Measurements from ENCODE around the gene BMPR1A. TPM values are rescaled to one million over a fixed set of nuclear protein-coding genes. Genes with fewer than 3 reads are reported as not detected.
"Not testable (repeated sequence)": the region's sequence is repeated elsewhere in the genome, so short reads cannot be mapped to it uniquely, and the experiment has no call there.

The BMPR1A gene
- total and polyA plus RNA-seq, 2 of the 13 experiments (the other 11 are each of a cell fraction or from before 2014, with no cell fraction given) = 17.8 to 44.2 TPM

DNA sequence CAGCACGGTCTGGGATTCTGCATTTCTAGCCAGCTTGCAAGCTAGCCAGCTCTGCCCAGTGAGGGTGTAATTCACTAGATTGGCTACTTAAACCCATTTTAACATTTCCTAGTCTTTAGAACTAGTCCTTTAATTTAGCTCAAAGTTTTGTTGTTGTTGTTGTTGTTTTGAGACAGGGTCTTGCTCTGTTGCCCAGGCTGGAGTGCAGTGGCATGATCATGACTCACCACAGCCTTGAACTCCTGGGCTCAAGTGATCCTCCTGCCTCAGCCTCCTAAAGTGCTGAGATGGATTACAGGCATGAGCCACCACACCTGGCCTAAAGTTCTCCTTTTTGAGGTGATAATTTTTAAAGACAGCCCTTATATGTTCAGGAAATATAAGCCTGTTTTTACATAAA lies 94.1 kb downstream of the BMPR1A start (continued):
- TF ChIP-seq ZIK1 (CRISPR knock-in tag; IDR thresholded peaks at IDR 0.05; ENCODE audit: borderline replicate concordance, low read depth) = no peak
- TF ChIP-seq ARNTL (CRISPR knock-in tag; IDR thresholded peaks at IDR 0.05) = no peak
- TF ChIP-seq, protein P1, sequence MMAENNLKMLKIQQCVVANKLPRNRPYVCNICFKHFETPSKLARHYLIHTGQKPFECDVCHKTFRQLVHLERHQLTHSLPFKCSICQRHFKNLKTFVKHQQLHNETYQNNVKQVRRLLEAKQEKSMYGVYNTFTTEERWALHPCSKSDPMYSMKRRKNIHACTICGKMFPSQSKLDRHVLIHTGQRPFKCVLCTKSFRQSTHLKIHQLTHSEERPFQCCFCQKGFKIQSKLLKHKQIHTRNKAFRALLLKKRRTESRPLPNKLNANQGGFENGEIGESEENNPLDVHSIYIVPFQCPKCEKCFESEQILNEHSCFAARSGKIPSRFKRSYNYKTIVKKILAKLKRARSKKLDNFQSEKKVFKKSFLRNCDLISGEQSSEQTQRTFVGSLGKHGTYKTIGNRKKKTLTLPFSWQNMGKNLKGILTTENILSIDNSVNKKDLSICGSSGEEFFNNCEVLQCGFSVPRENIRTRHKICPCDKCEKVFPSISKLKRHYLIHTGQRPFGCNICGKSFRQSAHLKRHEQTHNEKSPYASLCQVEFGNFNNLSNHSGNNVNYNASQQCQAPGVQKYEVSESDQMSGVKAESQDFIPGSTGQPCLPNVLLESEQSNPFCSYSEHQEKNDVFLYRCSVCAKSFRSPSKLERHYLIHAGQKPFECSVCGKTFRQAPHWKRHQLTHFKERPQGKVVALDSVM (CRISPR knock-in tag; IDR thresholded peaks at IDR 0.05) = peak; percentile 71
- no peak for TF ChIP-seq RXRB (CRISPR knock-in tag; IDR thresholded peaks at IDR 0.05; ENCODE audit: borderline replicate concordance)

DNA sequence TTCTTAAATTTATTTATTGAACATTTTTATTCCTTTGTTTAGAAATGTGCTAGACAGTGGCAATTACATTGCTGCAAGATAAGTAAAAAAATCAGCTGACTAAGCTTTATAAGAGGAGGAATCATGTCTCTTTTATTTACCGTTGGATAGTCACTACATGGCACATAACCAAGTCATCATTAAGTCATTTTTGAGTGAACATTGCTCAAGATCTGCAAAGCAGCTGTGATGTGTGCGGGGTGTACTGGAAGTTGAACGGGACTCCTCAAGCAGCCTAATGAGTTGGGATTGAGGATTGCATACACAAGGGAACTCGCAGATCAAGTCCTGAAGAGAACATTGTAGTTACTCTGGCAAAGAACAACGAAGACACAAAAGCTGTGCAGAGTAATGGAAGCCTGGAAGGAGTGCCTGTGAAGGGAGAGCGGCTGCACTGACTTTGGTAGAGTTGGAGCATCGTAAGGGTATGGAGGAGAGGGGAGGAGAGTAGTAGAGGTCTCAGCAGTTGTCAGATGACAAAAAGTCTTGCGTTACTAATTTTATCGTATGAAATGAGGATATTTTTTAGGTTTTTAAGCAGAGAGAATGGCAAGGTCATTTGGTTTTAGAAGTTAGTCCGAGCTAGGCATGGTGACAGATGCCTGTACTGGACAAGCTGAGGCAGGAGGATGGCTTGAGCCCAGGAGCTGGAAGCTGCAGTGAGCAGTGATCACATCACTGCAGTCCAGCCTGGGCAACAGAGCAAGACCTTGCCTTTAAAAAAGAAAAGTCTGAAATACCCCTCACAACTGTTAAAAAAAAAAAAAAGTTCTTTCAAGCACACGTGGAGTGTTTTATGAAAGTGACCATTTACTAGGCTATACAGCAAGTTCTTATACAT lies 95.1 kb downstream of the BMPR1A start:
- Histone ChIP-seq H2AFZ (ENCODE audit: low read length) (no peak overlapping the region), H3K9ac (ENCODE audit: insufficient read depth, low read depth, low read length) (no peak overlapping the region), H3K4me2 (ENCODE audit: low read depth, low read length) (no peak overlapping the region), H3K4me1 (ENCODE audit: insufficient read depth, low read length) (no peaks in the 10 kb centered on the region), H3K79me2 (ENCODE audit: insufficient read depth, low read length) (no peaks in the 10 kb centered on the region), H3K4me3 (replicated peaks in 1 of 3; ENCODE audit: insufficient read depth in 1 of 3, low read depth in 2 of 3, low read length in 3 of 3) (no peak overlapping the region), H3K27me3 (ENCODE audit: control insufficient read depth in 1 of 2, insufficient read depth in 2 of 2, low read length in 2 of 2) (no peaks in the 10 kb centered on the region), H3K27ac (ENCODE audit: extremely low read length, insufficient read depth, low read length) (no peak overlapping the region), H3K9me3 (ENCODE audit: low read length) (no peaks in the 10 kb centered on the region), H3K36me3 (replicated peaks in 1 of 2; ENCODE audit: control insufficient read depth in 1 of 2, insufficient read depth in 2 of 2, low read length in 2 of 2) (peaks cover 4 to 28% of the 10 kb centered on the region in 2 experiments), H4K20me1 (ENCODE audit: insufficient read depth, low read length) (no peaks in the 10 kb centered on the region)
- ChIA-PET POLR2A (no interaction called here), CTCF (ENCODE audit: low intra/inter-chr PET ratio, low total read pairs) (no interaction called here)
- BruUV-seq (replicated peaks) = no TSS peak
- in situ Hi-C loops (cut with HindIII; ENCODE audit: extremely low pct_ligation_motif_present, low pct_unique_long_range_greater_than_20kb) = no loop called here
- ATAC-seq (no peak), FAIRE-seq (no peak), DNase-seq (ENCODE audit: low spot score) (no peak)
- 97% methylated on average over 11 of the region's 11 CpGs for WGBS (ENCODE audit: low lambda C conversion rate)
- TF ChIP-seq MAFF (IDR thresholded peaks at IDR 0.05; ENCODE audit: low read depth, low read length) = peak; percentile 92
- no peak for TF ChIP-seq HMGA1 (CRISPR knock-in tag; conservative IDR thresholded peaks at IDR 0.05)
- TF ChIP-seq ZFP90 (CRISPR knock-in tag; IDR thresholded peaks at IDR 0.05; ENCODE audit: borderline replicate concordance) = no peak
- TF ChIP-seq ZNF652 (CRISPR knock-in tag; IDR thresholded peaks at IDR 0.05; ENCODE audit: borderline replicate concordance, low read depth) = no peak
- no peak for TF ChIP-seq SCMH1 (CRISPR knock-in tag; IDR thresholded peaks at IDR 0.05; ENCODE audit: borderline replicate concordance)
- TF ChIP-seq SIN3B (IDR thresholded peaks at IDR 0.05; ENCODE audit: low read length) = no peak
- TF ChIP-seq CEBPG (CRISPR knock-in tag; IDR thresholded peaks at IDR 0.05) = no peak
- no peak for TF ChIP-seq ZSCAN31 (CRISPR knock-in tag; IDR thresholded peaks at IDR 0.05; ENCODE audit: low read depth)
- peak; percentile 80 to 92 for TF ChIP-seq MAFK (conservative IDR thresholded peaks at IDR 0.05 in 1 of 2, IDR thresholded peaks at IDR 0.05 in 1 of 2; ENCODE audit: low read length in 2 of 2)
- TF ChIP-seq TBX2 (CRISPR knock-in tag; IDR thresholded peaks at IDR 0.05; ENCODE audit: borderline replicate concordance) = no peak
- no peak for TF ChIP-seq ZNF138 (CRISPR knock-in tag; IDR thresholded peaks at IDR 0.05; ENCODE audit: low read depth)
- TF ChIP-seq ZNF891 (CRISPR knock-in tag; IDR thresholded peaks at IDR 0.05) = no peak
- peak; percentile 35 for TF ChIP-seq RBM22 (optimal IDR thresholded peaks at IDR 0.05; ENCODE audit: low read length)
- intact Hi-C loops (cut with micrococcal nuclease; ENCODE audit: unreplicated experiment) = no loop called here

DNA sequence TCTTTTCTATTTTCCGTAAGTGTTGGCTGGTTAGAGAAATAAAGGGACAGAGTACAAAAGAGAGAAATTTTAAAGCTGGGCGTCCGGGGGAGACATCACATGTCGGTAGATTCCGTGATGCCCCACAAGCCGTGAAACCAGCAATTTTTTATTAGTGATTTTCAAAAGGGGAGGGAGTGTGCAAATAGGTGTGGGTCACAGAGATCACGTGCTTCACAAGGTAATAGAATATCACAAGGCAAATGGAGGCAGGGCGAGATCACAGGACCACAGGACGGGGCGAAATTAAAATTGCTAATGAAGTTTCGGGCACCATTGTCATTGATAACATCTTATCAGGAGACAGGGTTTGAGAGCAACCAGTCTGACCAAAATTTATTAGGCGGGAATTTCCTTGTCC lies 97.2 kb downstream of the BMPR1A start:
- H2AFZ ChIP-seq (ENCODE audit: low read length); H3K4me1 ChIP-seq (ENCODE audit: insufficient read depth, low read length); BruUV-seq (replicated peaks); H3K79me2 ChIP-seq (ENCODE audit: insufficient read depth, low read length); H4K20me1 ChIP-seq (ENCODE audit: insufficient read depth, low read length); in situ Hi-C loops (cut with HindIII; ENCODE audit: extremely low pct_ligation_motif_present, low pct_unique_long_range_greater_than_20kb); H3K4me2 ChIP-seq (ENCODE audit: low read depth, low read length); POLR2A ChIA-PET; FAIRE-seq; H3K9ac ChIP-seq (ENCODE audit: insufficient read depth, low read depth, low read length); CTCF ChIA-PET (ENCODE audit: low intra/inter-chr PET ratio, low total read pairs); H3K27me3 ChIP-seq (ENCODE audit: control insufficient read depth in 1 of 2, insufficient read depth in 2 of 2, low read length in 2 of 2); DNase-seq (ENCODE audit: low spot score); H3K4me3 ChIP-seq (replicated peaks in 1 of 3; ENCODE audit: insufficient read depth in 1 of 3, low read depth in 2 of 3, low read length in 3 of 3); H3K9me3 ChIP-seq (ENCODE audit: low read length); ATAC-seq; H3K27ac ChIP-seq (ENCODE audit: extremely low read length, insufficient read depth, low read length); intact Hi-C loops (cut with micrococcal nuclease; ENCODE audit: unreplicated experiment): not testable (repeated sequence)
- peaks cover 4 to 25% of the 10 kb centered on the region in 2 experiments for H3K36me3 ChIP-seq (replicated peaks in 1 of 2; ENCODE audit: control insufficient read depth in 1 of 2, insufficient read depth in 2 of 2, low read length in 2 of 2)
- WGBS (ENCODE audit: low lambda C conversion rate) = 97% methylated on average over 12 of the region's 12 CpGs

Data from HepG2 (cell line).